ENCODE results near the gene TOM1L2.
"Not testable (repeated sequence)": the region's sequence is repeated elsewhere in the genome, so short reads cannot be mapped to it uniquely, and the experiment has no call there.

Gene TOM1L2

DNA sequence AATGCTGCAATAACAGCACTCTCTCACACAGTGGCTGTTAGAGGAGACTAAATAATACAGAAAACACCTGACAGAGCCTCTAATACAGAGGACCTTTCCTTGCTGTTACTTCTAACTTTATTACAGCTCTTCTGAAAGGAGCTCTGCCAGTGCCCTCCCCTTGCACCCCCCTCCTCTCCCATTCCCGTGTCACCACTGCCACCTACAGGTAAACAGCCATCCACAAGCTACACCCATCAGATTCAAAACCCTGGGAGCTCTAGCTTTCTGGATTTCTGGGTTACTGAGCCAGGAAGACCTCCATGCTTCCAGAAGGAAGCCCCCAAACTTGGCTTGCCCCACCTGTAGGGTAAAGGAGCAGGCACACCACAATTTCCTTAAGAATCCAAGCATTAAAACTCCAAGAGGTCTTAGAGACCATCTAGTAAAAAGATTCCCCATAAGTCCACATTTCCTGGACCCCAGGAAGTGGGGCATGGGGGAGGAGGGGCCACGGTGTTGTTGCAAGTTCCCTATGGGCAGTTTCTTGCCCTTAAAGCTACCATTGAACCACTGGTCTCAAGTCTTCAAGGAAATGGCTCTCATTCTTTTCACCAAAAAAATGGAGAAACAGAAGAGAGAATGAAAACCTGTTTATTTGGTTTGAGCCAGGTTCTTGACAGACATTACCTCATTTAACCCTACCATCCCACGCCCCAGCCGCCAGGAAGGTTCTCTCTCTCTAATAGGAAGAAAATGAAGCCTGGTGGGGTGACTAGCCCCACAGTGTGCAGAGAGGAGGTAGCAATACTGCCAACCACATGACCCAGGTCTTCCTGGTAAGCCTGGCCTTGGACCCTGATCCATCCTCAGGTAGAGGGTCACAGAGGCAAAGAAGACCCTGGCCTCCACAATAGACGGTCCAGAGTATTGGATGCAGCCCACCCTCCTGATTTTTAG, 52.8 kb downstream of the TOM1L2 start:
- peak; percentile 52 to 63 for DNase-seq

DNA sequence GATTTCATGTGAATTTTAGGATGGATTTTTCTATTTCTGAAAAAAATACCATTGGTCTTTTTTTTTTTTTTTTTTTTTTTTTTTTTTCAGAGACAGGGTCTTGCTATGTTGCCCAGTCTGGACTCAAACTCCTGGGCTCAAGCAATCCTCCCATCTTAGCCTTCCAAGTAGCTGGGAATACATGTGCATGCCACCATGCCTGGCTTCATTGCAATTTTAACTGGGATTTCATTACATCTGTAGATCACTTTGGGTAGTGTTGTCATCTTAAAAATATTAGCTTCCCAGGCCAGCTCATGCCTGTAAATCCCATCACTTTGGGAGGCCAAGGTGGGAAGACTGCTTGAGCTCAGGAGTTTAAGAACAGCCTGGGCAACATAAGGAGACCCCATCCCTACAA, 54.8 kb downstream of the TOM1L2 start:
- DNase-seq = no peak

DNA sequence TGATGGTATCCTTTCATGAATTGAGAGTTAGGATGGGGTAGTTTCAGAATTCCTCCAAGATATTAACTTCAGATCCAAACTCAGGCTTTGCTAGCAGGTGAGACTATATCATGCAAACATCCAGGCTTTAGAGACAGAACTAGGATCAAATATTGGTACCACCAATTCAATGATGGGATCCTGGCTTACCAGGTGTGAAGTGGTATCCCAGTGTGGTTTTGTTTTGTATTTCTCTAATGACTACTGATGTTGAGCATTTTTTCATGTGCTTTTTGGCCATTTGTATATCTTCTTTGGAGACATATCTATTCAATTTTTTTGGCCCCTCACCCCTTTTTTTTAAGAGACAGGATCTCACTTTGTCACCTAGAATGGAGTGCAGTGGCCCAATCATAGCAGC, 57.0 kb downstream of the TOM1L2 start:
- no peak for DNase-seq

DNA sequence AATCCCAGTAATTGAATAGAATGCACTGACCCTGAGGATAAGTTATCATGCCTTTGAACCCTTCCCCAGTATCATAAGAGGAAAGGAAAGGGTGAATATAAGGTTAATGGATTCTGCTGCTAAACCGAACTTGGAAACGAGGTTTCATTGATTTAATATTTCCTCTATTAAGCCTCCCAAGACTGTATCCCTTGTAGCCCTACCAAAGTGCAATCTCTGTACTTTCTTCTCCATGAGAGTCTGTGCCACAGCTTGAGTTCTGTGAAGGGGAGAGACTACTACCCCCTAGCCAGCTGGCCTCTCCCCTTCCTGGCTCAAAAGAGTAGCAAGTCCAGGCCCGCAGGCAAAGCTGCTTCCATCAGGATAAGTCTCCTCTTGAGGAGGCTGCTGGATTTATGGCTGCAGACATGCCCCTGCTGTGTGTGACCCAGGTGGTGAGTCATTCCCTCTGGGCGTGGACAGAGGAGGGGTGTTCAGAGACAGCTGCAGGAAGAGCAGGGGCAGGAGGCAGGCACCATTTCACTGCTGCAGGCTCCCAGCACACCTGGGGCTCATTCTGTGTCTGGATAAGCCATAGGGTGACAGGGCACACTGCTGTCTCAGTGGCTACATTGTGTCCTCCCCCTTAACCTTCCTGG, 58.4 kb downstream of the TOM1L2 start:
- DNase-seq = peak; percentile 78 to 92

DNA sequence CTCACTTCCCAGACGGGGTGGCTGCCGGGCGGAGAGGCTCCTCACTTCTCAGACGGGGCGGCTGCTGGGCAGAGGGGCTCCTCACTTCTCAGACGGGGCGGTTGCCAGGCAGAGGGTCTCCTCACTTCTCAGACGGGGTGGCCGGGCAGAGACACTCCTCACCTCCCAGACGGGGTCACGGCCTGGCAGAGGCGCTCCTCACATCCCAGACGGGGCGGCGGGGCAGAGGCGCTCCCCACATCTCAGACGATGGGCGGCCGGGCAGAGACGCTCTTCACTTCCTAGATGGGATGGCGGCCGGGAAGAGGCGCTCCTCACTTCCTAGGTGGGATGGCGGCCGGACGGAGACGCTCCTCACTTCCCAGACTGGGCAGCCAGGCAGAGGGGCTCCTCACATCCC, 59.9 kb downstream of the TOM1L2 start:
- DNase-seq = not testable (repeated sequence)

DNA sequence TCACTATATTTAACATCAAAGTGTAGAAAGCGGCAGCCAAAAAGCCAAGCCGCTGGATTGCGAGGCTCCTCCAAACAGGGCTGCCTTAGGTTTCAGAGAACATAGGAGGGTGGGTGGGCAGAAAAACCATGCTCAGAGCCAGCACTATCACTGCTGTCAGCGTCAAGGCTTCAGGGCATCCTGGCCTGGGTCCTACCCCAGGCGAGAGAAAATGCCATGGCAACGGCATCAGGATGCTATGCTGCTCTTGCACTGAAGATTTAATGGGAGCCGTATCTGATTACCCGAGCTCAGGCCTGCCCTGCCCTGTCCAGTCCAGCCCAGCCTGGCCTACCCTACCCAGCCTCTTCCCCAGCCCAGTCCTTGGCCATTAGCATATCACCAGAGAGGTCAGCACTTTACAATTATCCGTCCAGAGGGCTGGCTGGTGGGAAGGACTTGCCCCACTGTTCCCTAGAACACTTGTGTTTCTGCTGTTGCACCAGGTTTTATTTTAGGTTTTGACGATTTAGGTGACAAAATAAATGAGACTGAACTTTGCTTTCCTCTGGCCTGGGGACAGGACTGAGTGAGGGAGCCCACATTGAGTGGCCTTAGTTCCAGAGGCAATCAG, 61.1 kb downstream of the TOM1L2 start:
- DNase-seq = no peak

DNA sequence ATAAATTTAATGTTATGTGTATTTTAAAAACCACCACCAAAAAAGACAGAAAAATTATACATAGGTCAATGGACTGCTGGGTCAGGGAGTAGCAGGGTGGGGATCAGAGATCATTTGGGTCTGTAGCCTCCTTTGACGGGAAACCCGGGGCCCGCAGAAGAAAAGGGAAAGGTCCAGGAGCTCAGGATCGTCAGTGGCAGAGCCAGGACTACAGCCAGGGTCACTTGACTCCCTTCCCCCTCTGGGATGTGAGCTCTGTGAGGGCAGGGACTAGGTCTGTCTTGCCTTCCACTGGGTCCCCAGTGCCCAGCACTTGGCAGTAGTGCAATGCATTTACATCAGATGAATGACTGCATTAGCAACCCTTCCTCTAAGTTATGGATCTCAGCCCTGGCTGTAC, 62.1 kb downstream of the TOM1L2 start:
- DNase-seq = no peak

DNA sequence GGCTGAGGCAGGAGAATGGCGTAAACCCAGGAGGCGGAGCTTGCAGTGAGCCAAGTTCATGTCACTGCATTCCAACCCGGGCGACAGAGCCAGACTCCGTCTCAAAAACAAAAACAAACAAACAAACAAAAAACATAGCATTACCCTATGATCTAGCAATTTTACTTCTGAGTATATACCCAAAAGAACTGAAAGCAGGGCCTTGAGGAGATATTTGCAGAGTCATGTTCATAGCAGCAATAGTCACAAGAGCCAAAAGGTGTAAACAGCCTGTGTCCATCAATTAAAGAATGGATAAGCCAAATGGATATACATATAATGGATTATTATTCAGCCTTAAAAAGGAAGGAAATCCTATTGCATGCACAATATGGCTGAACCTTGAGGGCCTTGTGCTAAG, 63.1 kb downstream of the TOM1L2 start:
- DNase-seq = no peak

DNA sequence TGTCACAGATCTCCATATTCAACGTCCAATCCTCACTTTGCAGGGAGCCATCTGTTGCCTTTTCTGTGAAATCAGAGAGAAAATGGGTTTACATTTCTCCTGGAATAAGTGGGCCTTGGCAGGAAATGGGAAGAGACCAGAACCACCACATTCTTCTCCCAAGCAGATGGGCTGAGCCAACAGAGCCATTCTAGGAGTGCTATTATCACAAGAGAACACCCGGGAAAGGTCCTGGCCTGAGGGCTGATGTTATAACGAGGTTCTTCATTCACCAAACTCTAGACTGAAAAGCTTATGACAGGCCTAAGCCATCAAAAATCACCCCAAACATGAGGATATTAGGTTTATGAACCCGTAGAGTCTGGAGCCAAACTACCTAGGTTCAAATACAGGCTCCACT, 64.7 kb downstream of the TOM1L2 start:
- DNase-seq = no peak

DNA sequence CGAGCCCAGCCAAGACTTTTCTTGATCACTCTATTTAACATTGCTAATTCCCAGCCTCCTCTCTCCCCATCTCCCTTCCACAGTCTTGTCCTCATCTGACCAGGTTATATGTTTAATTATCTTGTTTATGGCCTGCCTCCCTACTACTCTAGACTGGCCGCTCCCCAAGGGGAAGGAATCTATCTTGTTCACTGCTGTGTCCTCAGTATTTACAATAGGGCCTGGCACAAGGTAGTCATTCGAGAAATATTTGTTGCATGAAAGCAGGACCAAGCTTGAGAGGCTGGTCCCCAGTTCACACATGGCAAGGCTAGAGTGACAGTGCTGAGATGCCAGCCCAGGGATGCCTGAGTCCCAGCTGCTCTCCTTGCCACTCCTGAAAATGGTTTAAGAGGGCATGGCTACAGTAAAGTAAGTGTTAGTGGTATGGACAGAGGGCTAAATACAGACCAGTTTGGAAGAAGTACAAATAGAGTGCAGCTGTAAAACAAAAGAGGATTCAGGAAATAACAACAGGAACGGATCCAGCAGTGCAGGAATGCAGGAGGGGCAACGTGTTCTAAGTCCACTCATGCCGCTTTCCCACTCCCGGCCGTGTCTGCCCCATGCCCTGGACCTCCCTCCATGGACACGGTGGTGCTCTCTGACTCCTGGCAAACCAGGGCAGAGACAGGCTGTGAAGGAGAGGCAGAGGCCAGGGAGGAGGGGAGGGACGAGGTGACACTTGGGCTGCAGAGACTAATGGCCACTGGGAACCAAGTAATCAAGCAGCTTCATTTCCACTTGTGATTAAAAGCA, 65.6 kb downstream of the TOM1L2 start:
- DNase-seq = no peak

DNA sequence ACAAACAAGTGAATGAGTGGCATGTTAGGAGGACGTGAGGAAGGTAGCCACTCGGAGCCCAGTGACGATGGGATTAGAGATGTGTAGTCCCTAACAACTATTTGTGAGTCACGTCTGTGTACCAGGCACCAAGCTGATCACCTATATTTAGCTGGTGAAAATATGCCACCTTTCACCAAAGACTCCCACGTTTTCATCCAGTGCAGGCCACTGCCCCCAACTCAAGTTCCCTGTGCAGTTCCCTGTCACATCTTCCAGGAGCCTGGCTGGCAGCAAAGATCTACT, 67.2 kb downstream of the TOM1L2 start:
- no peak for DNase-seq

DNA sequence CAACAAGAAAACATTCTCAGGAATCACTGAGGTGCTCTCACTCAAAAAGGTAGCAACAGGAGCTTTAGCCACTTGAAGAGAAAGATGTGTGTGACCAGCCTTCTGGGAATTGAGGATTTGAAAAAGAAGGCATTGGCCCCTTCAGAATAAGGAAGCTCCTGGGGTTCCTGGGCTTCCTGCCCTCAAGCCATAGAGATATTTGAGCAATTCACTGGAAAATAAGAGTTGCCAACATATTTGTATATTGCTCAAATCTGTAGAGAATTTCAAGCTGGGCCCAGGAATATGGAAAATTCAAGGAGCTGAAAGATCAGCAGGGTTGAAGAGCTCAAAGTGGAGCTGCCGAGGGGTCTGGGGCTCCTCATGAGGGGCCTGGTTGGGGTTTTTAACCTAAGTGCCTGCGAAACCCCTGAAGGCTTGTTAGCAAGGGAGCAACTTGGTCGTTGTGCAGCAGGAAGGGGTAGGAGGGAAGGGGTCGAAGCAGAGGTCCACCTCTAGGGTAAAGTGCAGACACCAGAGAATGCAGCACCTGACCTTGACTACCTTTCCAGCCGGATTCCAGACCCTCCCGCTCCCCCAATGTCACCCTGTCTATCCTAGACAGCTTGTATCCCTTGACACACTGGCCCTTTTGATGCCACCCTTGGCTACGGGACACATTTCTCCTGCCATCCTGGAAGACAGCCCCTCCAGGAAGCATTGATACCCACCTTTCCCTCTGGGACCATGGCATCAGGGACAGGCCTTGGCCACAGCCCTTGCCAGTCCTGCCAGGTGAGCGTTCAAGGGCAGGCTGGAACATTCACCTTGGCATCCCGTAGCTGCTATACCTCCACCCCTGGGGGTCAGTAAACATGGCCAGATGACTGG, 67.8 kb downstream of the TOM1L2 start:
- DNase-seq = no peak

DNA sequence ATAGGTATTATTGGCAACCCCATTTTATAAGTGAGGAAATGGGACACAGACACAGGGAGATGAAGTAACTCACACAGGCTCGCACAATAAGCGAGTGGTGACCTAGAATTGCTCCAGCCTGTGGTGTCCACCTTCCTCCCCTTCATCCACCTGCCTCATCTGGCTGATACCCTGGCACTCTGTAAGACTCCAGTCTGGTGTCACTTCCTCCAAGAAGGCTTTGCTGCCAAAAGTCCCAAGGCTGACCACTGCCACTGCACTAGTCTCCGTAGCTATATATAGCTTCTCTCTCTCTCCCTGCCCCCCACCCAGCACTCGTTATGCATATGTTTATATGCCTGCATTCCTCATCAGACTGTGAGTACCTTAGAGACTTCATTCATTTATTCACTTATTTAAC, 69.3 kb downstream of the TOM1L2 start:
- DNase-seq = no peak

DNA sequence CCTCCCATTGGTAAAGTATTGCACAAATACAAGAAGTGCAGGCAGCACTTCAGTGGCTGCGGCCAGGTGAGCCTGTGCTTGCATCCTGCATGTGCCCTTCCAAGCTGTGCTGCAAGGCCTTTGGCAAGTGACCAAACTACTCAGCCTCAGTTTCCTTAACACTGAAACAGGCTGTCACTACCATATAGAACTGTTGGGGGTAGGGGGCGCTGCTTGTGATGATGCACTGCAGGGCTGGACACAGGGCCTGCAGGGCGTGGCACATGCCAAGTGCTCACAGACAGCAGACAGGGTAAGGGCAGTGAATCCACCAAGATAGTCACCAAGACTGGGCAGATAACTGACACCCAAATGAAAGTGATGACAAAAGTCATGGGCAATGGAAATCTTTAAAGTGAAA, 69.8 kb downstream of the TOM1L2 start:
- no peak for DNase-seq

DNA sequence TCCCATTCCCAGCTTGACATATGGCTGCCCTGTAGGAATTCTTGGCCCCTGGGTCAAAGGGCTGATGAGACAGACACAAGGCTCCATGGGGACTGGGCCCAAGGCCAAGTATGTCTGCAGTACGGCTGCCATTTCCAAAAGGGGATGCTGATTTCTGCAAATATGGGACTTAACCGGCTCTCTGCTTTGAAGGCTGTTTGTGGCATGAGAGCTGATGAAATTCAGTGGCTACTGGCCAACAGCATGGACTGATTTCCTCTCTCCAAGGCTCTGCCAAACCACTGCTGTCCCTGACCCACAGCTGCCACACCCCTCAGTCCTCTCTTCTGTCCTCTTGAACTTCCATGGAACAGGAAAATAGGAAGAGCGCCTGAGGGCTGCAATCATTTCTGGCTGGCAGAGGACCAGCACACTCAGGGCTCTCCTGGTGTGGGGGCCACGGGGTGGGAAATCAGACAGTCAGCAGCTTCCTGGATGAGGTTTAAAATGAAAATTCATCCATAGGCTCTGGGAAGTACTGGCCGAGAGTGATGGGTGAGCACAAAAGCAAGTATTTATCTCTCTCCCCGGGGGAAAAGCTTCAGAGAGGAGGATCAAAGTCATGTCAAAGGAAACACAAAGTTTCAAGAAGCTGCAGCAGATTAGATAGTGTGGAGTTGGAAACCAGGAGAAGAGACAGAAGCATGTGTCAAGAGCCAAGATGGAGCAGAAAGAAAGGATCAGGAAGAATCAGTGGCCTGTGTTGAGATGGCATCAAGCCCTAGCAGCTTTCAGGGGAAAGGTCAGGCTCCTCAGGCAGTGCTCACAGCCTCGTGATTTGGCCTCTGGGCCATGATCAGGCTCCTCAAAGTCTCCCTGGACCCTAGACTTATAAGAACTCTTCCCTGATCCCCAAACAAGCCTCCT, 71.3 kb downstream of the TOM1L2 start:
- peak in 1 of 2 experiments; percentile 65 for DNase-seq

DNA sequence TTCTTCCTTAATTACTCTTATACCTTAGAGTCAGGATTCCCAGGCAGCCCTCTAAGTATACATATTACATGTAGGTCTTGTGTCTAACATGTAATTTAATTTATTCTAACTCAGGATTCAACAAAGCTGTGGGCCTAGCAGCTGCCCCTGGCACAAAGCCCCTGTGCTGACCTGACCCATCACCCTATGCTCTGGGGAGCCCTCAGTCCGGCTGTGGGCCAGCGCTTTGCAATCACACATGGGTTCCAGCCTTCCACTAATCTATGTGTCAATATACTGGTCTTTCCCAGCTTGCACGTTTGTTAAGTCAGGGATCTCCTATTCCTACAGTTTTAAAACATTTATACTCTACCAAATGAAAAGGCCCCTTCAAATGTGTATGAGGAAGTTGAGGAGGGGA, 72.7 kb downstream of the TOM1L2 start:
- no peak for DNase-seq

DNA sequence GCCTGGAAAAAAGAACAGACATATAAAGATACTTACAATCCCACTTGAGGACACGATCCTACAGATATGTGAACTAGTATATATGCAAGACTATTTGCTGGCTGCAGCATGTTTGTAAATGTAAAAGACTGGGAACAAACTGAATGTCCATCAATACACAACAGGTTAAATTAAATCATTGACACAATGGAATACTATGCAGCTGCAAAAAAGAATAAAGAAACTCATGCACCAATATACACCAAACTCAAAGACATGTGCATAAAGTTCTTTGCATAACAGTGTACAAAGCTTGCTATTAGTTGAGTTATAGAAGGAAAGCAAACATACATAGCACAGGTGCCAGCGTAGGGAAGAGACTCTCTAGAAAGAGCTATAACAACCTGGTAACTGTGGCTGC, 73.5 kb downstream of the TOM1L2 start:
- no peak for DNase-seq

DNA sequence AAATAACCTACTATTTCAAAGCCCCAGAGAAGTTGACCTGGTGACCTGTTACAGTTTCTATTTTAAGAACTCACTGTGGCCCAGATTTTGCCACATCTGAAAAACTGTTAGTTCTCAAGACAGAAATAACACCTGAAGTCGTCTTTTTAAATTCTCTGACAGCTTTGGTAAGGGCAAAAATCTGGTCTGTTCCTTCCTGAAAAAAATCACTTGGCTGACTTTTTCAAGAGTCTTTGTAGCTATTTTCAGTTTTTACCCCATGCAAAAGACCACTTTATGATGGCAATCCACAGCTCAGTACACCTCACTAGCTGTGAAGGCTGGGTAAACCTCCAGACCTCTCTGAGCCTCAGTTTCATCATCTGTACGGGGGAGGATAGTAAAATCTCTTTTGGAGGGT, 74.8 kb downstream of the TOM1L2 start:
- DNase-seq = no peak

DNA sequence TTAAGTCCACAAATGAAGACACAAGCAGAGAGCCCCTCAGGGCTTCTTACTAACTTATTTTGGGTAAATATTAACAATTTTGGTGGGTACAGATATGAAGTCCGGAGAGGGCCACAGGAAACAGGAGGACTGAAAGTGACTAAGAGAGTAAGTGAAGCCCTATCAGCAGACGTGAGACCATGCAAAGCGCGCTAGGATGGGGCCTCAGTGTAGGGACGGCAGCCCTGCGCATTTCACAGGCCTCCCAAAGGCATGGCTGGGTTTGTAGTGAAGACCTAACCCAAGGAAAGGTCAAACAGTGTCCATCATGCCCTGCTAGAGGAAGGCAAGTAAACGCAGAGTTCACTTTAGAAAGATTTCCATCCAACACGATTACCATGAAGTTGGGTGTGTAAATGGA, 75.5 kb downstream of the TOM1L2 start:
- DNase-seq = no peak

DNA sequence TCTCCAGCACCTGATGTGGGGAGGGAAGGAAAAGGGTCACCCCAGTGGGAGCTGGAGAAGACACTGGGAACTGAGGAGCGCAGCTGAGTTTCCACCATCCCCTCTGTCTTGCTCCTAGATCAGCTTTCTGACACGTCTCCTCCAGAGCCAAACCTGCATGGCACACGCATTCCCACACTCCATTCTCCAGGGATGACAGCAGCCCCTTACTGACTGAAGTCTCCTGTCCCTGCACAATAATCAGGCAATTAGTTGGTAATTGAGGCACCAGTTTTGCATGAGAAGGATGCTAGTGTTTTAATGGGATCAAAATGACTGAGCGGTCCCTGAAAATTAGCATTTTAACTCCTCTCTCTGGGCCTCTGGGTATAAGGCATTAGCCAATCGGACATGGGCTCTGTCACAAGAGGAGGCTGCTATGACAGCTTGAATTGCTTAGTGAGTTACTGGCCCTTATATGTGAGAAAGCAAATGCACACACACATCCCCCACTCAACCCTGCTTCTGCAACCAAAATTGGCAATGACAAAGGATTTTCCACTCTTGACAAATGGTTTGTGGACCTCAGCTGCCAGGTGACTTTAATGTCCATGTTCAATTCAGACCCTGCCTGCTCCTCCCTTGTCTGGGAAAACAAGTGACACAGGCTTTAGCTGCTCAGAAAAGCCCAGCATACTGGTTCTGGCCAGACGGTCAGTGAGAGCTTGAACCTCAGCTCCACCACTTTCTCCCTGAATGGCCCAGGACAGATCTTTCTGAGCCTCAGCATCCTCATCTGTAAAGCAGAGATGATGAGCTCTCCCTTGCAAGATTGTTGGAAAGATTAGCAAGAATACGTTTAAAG, 78.2 kb downstream of the TOM1L2 start:
- no peak for DNase-seq
